ENCODE data around the gene CRYBA1.

The CRYBA1 gene

DNA sequence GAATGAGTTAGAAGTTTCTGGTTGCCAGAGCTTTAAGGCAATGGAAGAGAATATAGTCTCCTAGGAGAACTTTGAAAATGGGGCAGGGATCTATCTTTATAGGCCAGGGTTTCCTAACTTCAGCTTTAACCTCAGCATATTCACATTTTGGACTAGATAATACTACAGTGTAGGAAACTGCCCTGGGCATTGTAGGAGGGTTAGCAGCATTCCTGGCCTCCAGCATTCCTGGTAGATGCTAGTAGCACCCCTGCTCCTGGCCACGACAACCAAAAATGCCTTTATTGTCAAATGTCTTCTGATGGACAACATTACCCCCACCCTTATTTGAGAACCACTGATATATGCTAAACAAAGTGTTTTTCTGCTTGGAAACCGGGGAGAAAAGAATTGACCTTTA, 38.7 kb upstream of the CRYBA1 start:
- DNase-seq (ENCODE audit: low read depth in 1 of 2, low spot score in 1 of 2) = no peak
- Histone ChIP-seq H3K27ac (replicated peaks) (no peak overlapping the region), H3K4me3 (replicated peaks; ENCODE audit: insufficient read depth, low read length) (no peak overlapping the region), H3K27me3 (ENCODE audit: insufficient read depth, poor library complexity, severe bottlenecking) (no peaks in the 10 kb centered on the region)
- TF ChIP-seq, protein P1, sequence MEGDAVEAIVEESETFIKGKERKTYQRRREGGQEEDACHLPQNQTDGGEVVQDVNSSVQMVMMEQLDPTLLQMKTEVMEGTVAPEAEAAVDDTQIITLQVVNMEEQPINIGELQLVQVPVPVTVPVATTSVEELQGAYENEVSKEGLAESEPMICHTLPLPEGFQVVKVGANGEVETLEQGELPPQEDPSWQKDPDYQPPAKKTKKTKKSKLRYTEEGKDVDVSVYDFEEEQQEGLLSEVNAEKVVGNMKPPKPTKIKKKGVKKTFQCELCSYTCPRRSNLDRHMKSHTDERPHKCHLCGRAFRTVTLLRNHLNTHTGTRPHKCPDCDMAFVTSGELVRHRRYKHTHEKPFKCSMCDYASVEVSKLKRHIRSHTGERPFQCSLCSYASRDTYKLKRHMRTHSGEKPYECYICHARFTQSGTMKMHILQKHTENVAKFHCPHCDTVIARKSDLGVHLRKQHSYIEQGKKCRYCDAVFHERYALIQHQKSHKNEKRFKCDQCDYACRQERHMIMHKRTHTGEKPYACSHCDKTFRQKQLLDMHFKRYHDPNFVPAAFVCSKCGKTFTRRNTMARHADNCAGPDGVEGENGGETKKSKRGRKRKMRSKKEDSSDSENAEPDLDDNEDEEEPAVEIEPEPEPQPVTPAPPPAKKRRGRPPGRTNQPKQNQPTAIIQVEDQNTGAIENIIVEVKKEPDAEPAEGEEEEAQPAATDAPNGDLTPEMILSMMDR (IDR thresholded peaks at IDR 0.05; ENCODE audit: insufficient read depth, low read length) = no peak
- TF ChIP-seq, protein P2, sequence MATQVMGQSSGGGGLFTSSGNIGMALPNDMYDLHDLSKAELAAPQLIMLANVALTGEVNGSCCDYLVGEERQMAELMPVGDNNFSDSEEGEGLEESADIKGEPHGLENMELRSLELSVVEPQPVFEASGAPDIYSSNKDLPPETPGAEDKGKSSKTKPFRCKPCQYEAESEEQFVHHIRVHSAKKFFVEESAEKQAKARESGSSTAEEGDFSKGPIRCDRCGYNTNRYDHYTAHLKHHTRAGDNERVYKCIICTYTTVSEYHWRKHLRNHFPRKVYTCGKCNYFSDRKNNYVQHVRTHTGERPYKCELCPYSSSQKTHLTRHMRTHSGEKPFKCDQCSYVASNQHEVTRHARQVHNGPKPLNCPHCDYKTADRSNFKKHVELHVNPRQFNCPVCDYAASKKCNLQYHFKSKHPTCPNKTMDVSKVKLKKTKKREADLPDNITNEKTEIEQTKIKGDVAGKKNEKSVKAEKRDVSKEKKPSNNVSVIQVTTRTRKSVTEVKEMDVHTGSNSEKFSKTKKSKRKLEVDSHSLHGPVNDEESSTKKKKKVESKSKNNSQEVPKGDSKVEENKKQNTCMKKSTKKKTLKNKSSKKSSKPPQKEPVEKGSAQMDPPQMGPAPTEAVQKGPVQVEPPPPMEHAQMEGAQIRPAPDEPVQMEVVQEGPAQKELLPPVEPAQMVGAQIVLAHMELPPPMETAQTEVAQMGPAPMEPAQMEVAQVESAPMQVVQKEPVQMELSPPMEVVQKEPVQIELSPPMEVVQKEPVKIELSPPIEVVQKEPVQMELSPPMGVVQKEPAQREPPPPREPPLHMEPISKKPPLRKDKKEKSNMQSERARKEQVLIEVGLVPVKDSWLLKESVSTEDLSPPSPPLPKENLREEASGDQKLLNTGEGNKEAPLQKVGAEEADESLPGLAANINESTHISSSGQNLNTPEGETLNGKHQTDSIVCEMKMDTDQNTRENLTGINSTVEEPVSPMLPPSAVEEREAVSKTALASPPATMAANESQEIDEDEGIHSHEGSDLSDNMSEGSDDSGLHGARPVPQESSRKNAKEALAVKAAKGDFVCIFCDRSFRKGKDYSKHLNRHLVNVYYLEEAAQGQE (IDR thresholded peaks at IDR 0.05; ENCODE audit: insufficient replicate concordance, low read depth) = no peak
- TF ChIP-seq SPI1 (IDR thresholded peaks at IDR 0.05; ENCODE audit: borderline replicate concordance, low read depth) = no peak
- TF ChIP-seq POLR2AphosphoS5 (IDR thresholded peaks at IDR 0.05; ENCODE audit: low read depth) = no peak
- no peak for TF ChIP-seq GABPA (IDR thresholded peaks at IDR 0.05; ENCODE audit: low read depth)

DNA sequence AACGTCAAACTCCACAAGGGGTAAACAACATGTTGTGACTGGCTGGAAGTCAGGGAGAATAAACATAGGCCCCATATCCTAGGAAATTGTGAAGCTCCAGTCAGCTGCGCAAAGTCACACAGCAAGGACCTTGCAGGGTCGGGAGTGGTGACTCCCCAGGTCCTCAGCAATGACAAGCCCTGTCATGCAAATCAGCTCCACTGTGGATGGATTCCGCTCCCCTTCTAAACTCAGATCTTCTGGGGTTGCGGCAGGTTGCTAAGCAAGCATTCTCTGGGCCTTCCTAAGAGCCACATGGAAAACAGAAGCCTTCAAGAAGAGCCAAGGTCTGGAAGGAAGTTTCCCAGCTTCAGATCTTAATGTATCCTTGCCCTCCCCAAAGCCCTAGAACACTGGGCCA, 37.6 kb upstream of the CRYBA1 start:
- Histone ChIP-seq H3K27me3 (ENCODE audit: insufficient read depth, poor library complexity, severe bottlenecking) (no peaks in the 10 kb centered on the region), H3K4me3 (replicated peaks; ENCODE audit: insufficient read depth, low read length) (no peak overlapping the region), H3K27ac (replicated peaks) (no peak overlapping the region)
- DNase-seq (ENCODE audit: low read depth in 1 of 2, low spot score in 1 of 2) = no peak
- TF ChIP-seq, protein P1 (IDR thresholded peaks at IDR 0.05; ENCODE audit: insufficient read depth, low read length) = no peak
- no peak for TF ChIP-seq GABPA (IDR thresholded peaks at IDR 0.05; ENCODE audit: low read depth)
- TF ChIP-seq, protein P2 (IDR thresholded peaks at IDR 0.05; ENCODE audit: insufficient replicate concordance, low read depth) = no peak
- no peak for TF ChIP-seq SPI1 (IDR thresholded peaks at IDR 0.05; ENCODE audit: borderline replicate concordance, low read depth)
- TF ChIP-seq POLR2AphosphoS5 (IDR thresholded peaks at IDR 0.05; ENCODE audit: low read depth) = no peak

DNA sequence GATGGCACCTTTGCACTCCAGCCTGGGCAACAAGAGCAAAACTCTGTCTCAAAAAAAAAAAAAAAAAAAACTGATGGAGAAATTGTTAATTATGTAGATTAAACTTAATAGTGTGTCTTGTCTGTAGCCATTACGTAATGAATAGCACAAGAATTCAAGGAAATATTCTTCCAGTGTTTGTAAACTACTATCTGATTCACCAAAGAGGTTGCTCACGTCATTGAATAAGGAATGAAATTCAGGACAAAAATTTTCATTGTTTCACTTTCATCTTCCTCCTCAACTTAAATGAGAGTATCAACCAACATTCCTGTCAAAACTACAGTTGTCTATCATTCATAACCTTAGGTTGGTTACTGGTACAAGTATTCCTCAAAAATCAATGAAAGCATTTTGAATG, 35.8 kb upstream of the CRYBA1 start:
- Histone ChIP-seq H3K4me3 (replicated peaks; ENCODE audit: insufficient read depth, low read length) (no peak overlapping the region), H3K27ac (replicated peaks) (no peak overlapping the region), H3K27me3 (ENCODE audit: insufficient read depth, poor library complexity, severe bottlenecking) (no peaks in the 10 kb centered on the region)
- no peak for DNase-seq (ENCODE audit: low read depth in 1 of 2, low spot score in 1 of 2)
- TF ChIP-seq POLR2AphosphoS5 (IDR thresholded peaks at IDR 0.05; ENCODE audit: low read depth) (no peak), SPI1 (IDR thresholded peaks at IDR 0.05; ENCODE audit: borderline replicate concordance, low read depth) (no peak), GABPA (IDR thresholded peaks at IDR 0.05; ENCODE audit: low read depth) (no peak)
- TF ChIP-seq, protein P2 (IDR thresholded peaks at IDR 0.05; ENCODE audit: insufficient replicate concordance, low read depth) = no peak
- TF ChIP-seq, protein P1 (IDR thresholded peaks at IDR 0.05; ENCODE audit: insufficient read depth, low read length) = no peak
